ENCODE data around the gene EFCAB6.

DNA sequence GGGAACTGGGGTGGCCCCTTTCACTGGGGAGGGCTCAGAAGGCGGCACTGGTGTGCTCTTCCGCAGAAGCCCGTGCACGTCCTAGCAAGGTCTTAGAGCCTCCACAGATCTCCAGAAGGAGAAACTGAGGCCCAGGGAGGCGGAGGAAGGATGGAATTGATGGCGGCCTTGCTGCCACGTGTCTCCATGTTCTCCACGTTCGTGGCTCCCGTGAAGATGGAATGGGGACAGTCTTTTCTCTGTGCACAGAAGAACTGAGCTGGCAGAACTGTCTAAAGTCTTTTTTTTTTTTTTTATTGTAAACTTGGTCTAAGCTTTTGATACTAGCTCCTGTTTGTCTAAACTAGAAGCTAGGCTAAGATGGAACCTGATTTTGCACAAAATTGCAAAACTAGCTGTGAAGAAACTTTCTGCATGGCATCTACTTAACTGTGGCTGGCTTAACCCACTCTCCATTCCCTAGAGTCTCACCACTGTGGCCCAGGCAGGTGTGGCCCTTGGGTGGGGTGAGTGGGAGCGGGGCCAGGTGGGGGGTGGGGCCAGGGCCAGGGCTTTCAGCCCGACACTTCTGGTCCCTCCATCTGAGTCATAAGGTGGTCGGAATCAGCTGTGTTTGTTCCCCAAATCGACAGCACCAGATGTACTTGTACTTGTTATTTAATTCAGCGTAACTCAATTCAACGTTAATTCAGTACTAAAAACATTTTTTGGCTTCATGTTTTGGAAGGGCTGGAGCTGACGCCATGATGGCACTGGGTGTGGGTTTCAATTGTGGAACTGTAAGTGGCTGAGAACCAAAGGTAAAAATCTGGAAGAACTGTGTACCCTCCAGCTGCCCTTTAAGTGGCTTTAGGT lies 279.6 kb downstream of the EFCAB6 start:
- no peak for TF ChIP-seq POLR2AphosphoS5 (IDR thresholded peaks at IDR 0.05; ENCODE audit: low read depth, low read length)
- no peak for TF ChIP-seq TAF1 (IDR thresholded peaks at IDR 0.05; ENCODE audit: borderline replicate concordance, low read depth, low read length)
